Measurements from ENCODE around the gene PARVB.

Gene PARVB

DNA sequence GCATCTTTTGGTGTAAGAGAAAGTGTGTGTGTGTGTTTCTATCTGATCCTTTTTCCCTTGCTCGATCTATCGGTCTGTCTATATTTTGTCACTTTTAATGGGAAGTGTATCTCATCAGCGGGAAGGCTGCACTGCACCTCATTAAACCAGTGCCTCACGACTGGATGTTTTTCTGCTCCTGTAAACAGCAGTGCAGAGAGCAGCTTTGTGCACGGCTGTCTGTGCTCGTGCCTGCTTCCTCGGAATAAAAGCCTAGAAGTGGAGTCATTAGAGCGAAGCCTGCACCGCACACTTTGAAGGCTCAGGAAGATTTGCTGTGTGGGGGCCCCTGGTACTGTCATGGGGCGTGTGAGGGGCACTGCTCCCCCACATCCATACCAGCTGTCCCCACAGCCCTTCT is 129.6 kb downstream of the PARVB start:
- H3K9me3 ChIP-seq = no peaks in the 10 kb centered on the region
- no peak overlapping the region for H3K27ac ChIP-seq
- H3K27me3 ChIP-seq = no peaks in the 10 kb centered on the region
- H3K4me1 ChIP-seq (ENCODE audit: control insufficient read depth in 1 of 2, insufficient read depth in 1 of 2, low read depth in 1 of 2, low read length in 1 of 2) = no peaks in the 10 kb centered on the region
- TF ChIP-seq CTCF (IDR thresholded peaks at IDR 0.05) = no peak
- no peaks in the 10 kb centered on the region for H3K36me3 ChIP-seq
- no peak overlapping the region for H3K4me3 ChIP-seq (ENCODE audit: low read depth in 1 of 2, low read length in 1 of 2)

GRCh38 chr22:44154436-44154942 is 130.4 kb downstream of the PARVB start:
- Histone ChIP-seq H3K4me3 (ENCODE audit: low read depth in 1 of 2, low read length in 1 of 2) (no peak overlapping the region), H3K27me3 (no peaks in the 10 kb centered on the region), H3K4me1 (ENCODE audit: control insufficient read depth in 1 of 2, insufficient read depth in 1 of 2, low read depth in 1 of 2, low read length in 1 of 2) (peaks cover 2 to 4% of the 10 kb centered on the region in 2 experiments), H3K27ac (no peak overlapping the region), H3K9me3 (no peaks in the 10 kb centered on the region), H3K36me3 (no peaks in the 10 kb centered on the region)
- TF ChIP-seq CTCF (IDR thresholded peaks at IDR 0.05) = no peak

DNA sequence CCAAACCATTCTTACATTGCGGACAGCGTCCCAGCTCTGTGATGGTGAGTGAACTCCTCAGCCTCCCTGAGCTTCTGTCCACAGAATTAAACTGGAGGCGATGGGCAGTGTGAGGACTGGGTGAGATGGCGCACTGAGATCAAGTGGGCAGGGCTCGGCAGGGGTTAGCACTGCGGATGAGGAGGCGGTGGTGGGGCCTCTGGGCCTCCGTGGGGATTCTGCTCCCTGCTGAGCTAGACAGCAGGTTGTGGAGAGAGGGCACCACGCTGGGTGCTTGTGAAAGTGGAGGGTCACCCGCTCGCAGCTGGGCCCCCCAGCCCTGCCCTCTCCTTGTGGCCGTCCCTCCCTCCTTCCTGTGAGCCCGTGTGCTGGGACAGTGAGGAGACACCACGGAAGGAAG is 131.0 kb downstream of the PARVB start:
- H3K4me3 ChIP-seq (ENCODE audit: low read depth in 1 of 2, low read length in 1 of 2) = no peak overlapping the region
- no peaks in the 10 kb centered on the region for H3K9me3 ChIP-seq
- no peak for TF ChIP-seq CTCF (IDR thresholded peaks at IDR 0.05)
- no peak overlapping the region for H3K27ac ChIP-seq
- no peaks in the 10 kb centered on the region for H3K36me3 ChIP-seq
- H3K27me3 ChIP-seq = no peaks in the 10 kb centered on the region
- H3K4me1 ChIP-seq (ENCODE audit: control insufficient read depth in 1 of 2, insufficient read depth in 1 of 2, low read depth in 1 of 2, low read length in 1 of 2) = peaks cover 8 to 10% of the 10 kb centered on the region in 2 experiments

GRCh38 chr22:44157916-44158618 is 134.0 kb downstream of the PARVB start:
- no peaks in the 10 kb centered on the region for H3K9me3 ChIP-seq
- TF ChIP-seq CTCF (IDR thresholded peaks at IDR 0.05) = no peak
- H3K27ac ChIP-seq = no peak overlapping the region
- no peaks in the 10 kb centered on the region for H3K27me3 ChIP-seq
- H3K4me1 ChIP-seq (ENCODE audit: control insufficient read depth in 1 of 2, insufficient read depth in 1 of 2, low read depth in 1 of 2, low read length in 1 of 2) = peaks cover 19 to 29% of the 10 kb centered on the region in 2 experiments
- no peaks in the 10 kb centered on the region for H3K36me3 ChIP-seq
- H3K4me3 ChIP-seq (ENCODE audit: low read depth in 1 of 2, low read length in 1 of 2) = no peak overlapping the region

GRCh38 chr22:44158816-44159215 is 134.7 kb downstream of the PARVB start:
- no peaks in the 10 kb centered on the region for H3K9me3 ChIP-seq
- no peak for TF ChIP-seq CTCF (IDR thresholded peaks at IDR 0.05)
- no peak overlapping the region for H3K27ac ChIP-seq
- H3K36me3 ChIP-seq = no peaks in the 10 kb centered on the region
- H3K4me1 ChIP-seq (ENCODE audit: control insufficient read depth in 1 of 2, insufficient read depth in 1 of 2, low read depth in 1 of 2, low read length in 1 of 2) = peaks cover 19 to 29% of the 10 kb centered on the region in 2 experiments
- H3K27me3 ChIP-seq = no peaks in the 10 kb centered on the region
- no peak overlapping the region for H3K4me3 ChIP-seq (ENCODE audit: low read depth in 1 of 2, low read length in 1 of 2)

Data from neutrophil (primary cell).